Heart left ventricle (tissue), 13 donors: ENCODE results near the gene ZNF521.

Source experiments
- CTCF ChIP-seq, 12 donors: fragments of 200-600 bp; sonication (generic) in 4 of 12; IDR thresholded peaks; one replicate each; pipeline versions ENCODE4 v1.5.0 to v1.8.0; 2018 to 2022; ENCODE audit warnings: antibody characterized with exemption in 12 of 12, mild to moderate bottlenecking in 5 of 12
- POLR2A ChIP-seq, 2 donors: fragments of 450-650 bp; IDR thresholded peaks; one replicate each; pipeline ENCODE4 v1.6.1; 2017; ENCODE audit warnings: antibody characterized with exemption in 2 of 2, mild to moderate bottlenecking in 2 of 2, moderate library complexity in 2 of 2
- donor health status: ischemic (EF 13 %, LVEDD 7.1; RV severe dilation, severe dysfunction).
- donor health status: DM: no; HTN: yes; CAD: no.
- donor health status: DM: no; HTN: no; CAD: no.
- donor health status: ischemic (EF 25% LVEDD 6.9; RV normal size, moderate dysfunction).
- donor health status: ischemic (EF 25% LVEDD 5.7; RV mildly dilated, moderate dysfunction).
- donor health status: ischemic (EF 35%, LVEDD 5.7; RV mildly dilated, moderate dysfunction).
- donor health status: nonischemic (EF 11% LVEDD 7.7; RV severe dilation, severe dysfunction).
- donor health status: DM: yes; HTN: yes; CAD: no.
- donor health status: PGD.
- donor health status: ischemic (EF 29% LVEDD 5.4; RV normal size, mild dysfunction).
- donor health status: nonischemic (EF 23%, LVEDD 6.1; RV moderate dilation, normal function).

GRCh38 chr18:25174324-25174723 is 177.6 kb downstream of the ZNF521 start:
- TF ChIP-seq CTCF (IDR thresholded peaks at IDR 0.05) (no peak), POLR2A (IDR thresholded peaks at IDR 0.05) (no peak)
